Measurements from ENCODE around the gene PFKFB1.

- TF ChIP-seq, protein P1, sequence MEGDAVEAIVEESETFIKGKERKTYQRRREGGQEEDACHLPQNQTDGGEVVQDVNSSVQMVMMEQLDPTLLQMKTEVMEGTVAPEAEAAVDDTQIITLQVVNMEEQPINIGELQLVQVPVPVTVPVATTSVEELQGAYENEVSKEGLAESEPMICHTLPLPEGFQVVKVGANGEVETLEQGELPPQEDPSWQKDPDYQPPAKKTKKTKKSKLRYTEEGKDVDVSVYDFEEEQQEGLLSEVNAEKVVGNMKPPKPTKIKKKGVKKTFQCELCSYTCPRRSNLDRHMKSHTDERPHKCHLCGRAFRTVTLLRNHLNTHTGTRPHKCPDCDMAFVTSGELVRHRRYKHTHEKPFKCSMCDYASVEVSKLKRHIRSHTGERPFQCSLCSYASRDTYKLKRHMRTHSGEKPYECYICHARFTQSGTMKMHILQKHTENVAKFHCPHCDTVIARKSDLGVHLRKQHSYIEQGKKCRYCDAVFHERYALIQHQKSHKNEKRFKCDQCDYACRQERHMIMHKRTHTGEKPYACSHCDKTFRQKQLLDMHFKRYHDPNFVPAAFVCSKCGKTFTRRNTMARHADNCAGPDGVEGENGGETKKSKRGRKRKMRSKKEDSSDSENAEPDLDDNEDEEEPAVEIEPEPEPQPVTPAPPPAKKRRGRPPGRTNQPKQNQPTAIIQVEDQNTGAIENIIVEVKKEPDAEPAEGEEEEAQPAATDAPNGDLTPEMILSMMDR (IDR thresholded peaks at IDR 0.05), result no peak
- TF ChIP-seq EZH2phosphoT487 (IDR thresholded peaks at IDR 0.05), result no peak
Observed at GRCh38 chrX:55039471-55039870, 45.5 kb upstream of the PFKFB1 start.
